Mucosa of stomach (tissue), 1 donor: ENCODE measurements around the gene CROCC.

ENCODE experiments used
- H3K27me3 ChIP-seq: one replicate; pipeline ENCODE4 v1.7.0; 2013; ENCODE audit warnings: mild to moderate bottlenecking, low read length; ENCODE audit not compliant: control insufficient read depth, insufficient read depth
- H3K36me3 ChIP-seq: one replicate; pipeline ENCODE4 v1.7.0; 2013; ENCODE audit warnings: low read length; ENCODE audit not compliant: control insufficient read depth, insufficient read depth
- H3K4me1 ChIP-seq: one replicate; pipeline ENCODE4 v1.7.0; 2013; ENCODE audit warnings: mild to moderate bottlenecking, low read length; ENCODE audit not compliant: control insufficient read depth, insufficient read depth
- H3K4me3 ChIP-seq: one replicate; pipeline ENCODE4 v1.7.0; 2013; ENCODE audit warnings: low read length
- H3K9ac ChIP-seq: one replicate; pipeline ENCODE4 v1.7.0; 2013; ENCODE audit warnings: mild to moderate bottlenecking, low read length, moderate library complexity
- H3K9me3 ChIP-seq: one replicate; pipeline ENCODE4 v1.7.0; 2013; ENCODE audit warnings: mild to moderate bottlenecking, low read length, moderate library complexity; ENCODE audit not compliant: control insufficient read depth
- donor health status: Pancreatic carcinoma.

The CROCC gene

GRCh38 chr1:16971341-16972188 lies 49.8 kb downstream of the CROCC start:
- no peaks in the 10 kb centered on the region for H3K36me3 ChIP-seq
- H3K4me1 ChIP-seq: no peaks in the 10 kb centered on the region
- no peak overlapping the region for H3K4me3 ChIP-seq
- H3K9ac ChIP-seq: no peak overlapping the region
- no peaks in the 10 kb centered on the region for H3K27me3 ChIP-seq
- no peaks in the 10 kb centered on the region for H3K9me3 ChIP-seq

- Histone ChIP-seq H3K9me3 (no peaks in the 10 kb centered on the region), H3K27me3 (no peaks in the 10 kb centered on the region), H3K36me3 (no peaks in the 10 kb centered on the region), H3K4me1 (no peaks in the 10 kb centered on the region), H3K4me3 (no peak overlapping the region), H3K9ac (no peak overlapping the region)
Observed at GRCh38 chr1:16972189-16972895, 50.6 kb downstream of the CROCC start.

GRCh38 chr1:16973215-16973614 lies 51.5 kb downstream of the CROCC start:
- no peaks in the 10 kb centered on the region for H3K9me3 ChIP-seq
- no peaks in the 10 kb centered on the region for H3K4me1 ChIP-seq
- no peak overlapping the region for H3K4me3 ChIP-seq
- H3K36me3 ChIP-seq: no peaks in the 10 kb centered on the region
- no peak overlapping the region for H3K9ac ChIP-seq
- H3K27me3 ChIP-seq: no peaks in the 10 kb centered on the region

- H3K4me3 ChIP-seq: no peak overlapping the region
- peaks cover 10% of the 10 kb centered on the region for H3K27me3 ChIP-seq
- H3K36me3 ChIP-seq: no peaks in the 10 kb centered on the region
- H3K9me3 ChIP-seq: no peaks in the 10 kb centered on the region
- no peak overlapping the region for H3K9ac ChIP-seq
- H3K4me1 ChIP-seq: no peaks in the 10 kb centered on the region
Observed at GRCh38 chr1:16975211-16975610, 53.5 kb downstream of the CROCC start.

GRCh38 chr1:16975838-16976237 lies 54.1 kb downstream of the CROCC start:
- peaks cover 16% of the 10 kb centered on the region for H3K27me3 ChIP-seq
- H3K36me3 ChIP-seq: no peaks in the 10 kb centered on the region
- H3K4me1 ChIP-seq: no peaks in the 10 kb centered on the region
- H3K9me3 ChIP-seq: no peaks in the 10 kb centered on the region
- H3K9ac ChIP-seq: no peak overlapping the region
- H3K4me3 ChIP-seq: no peak overlapping the region

GRCh38 chr1:16976966-16977365 lies 55.2 kb downstream of the CROCC start:
- H3K4me1 ChIP-seq: no peaks in the 10 kb centered on the region
- H3K27me3 ChIP-seq: peaks cover 24% of the 10 kb centered on the region
- no peak overlapping the region for H3K9ac ChIP-seq
- no peaks in the 10 kb centered on the region for H3K9me3 ChIP-seq
- no peak overlapping the region for H3K4me3 ChIP-seq
- no peaks in the 10 kb centered on the region for H3K36me3 ChIP-seq

- Histone ChIP-seq H3K4me1 (no peaks in the 10 kb centered on the region), H3K27me3 (peaks cover 24% of the 10 kb centered on the region), H3K9me3 (no peaks in the 10 kb centered on the region), H3K36me3 (no peaks in the 10 kb centered on the region), H3K4me3 (no peak overlapping the region), H3K9ac (no peak overlapping the region)
Observed at GRCh38 chr1:16977377-16977776, 55.6 kb downstream of the CROCC start.

- Histone ChIP-seq H3K9me3 (no peaks in the 10 kb centered on the region), H3K9ac (no peak overlapping the region), H3K36me3 (no peaks in the 10 kb centered on the region), H3K27me3 (peaks cover 24% of the 10 kb centered on the region), H3K4me3 (no peak overlapping the region), H3K4me1 (no peaks in the 10 kb centered on the region)
Observed at GRCh38 chr1:16978139-16978538, 56.4 kb downstream of the CROCC start.

- no peaks in the 10 kb centered on the region for H3K36me3 ChIP-seq
- no peak overlapping the region for H3K9ac ChIP-seq
- H3K4me3 ChIP-seq: no peak overlapping the region
- no peaks in the 10 kb centered on the region for H3K4me1 ChIP-seq
- H3K9me3 ChIP-seq: no peaks in the 10 kb centered on the region
- H3K27me3 ChIP-seq: peaks cover 24% of the 10 kb centered on the region
Observed at GRCh38 chr1:16978567-16979474, 57.1 kb downstream of the CROCC start.

GRCh38 chr1:16979475-16980327 lies 58.0 kb downstream of the CROCC start:
- no peaks in the 10 kb centered on the region for H3K4me1 ChIP-seq
- H3K4me3 ChIP-seq: no peak overlapping the region

More at GRCh38 chr1:16979475-16980327, 58.0 kb downstream of the CROCC start:
- Histone ChIP-seq H3K27me3 (peaks cover 24% of the 10 kb centered on the region), H3K9me3 (no peaks in the 10 kb centered on the region), H3K9ac (no peak overlapping the region), H3K36me3 (no peaks in the 10 kb centered on the region)
